Gastroesophageal sphincter (tissue), 4 donors: ENCODE results near the gene GMEB2. TPM values are rescaled to one million over a fixed set of nuclear protein-coding genes. Genes with fewer than 3 reads are reported as not detected.

Source experiments
- ATAC-seq: fragments of 150-250 bp; one replicate; pipeline ENCODE4 v1.9.1; 2016; ENCODE audit warnings: mild to moderate bottlenecking, moderate library complexity
- H3K27ac ChIP-seq, 4 donors: fragments of 200-600 bp; sonication (generic) in 3 of 4; 1 replicate in 3 of 4; 2 replicates in 1 of 4; pipeline ENCODE4 v1.5.1; 2016 to 2019
- H3K27me3 ChIP-seq: fragments of 200-600 bp; sonication (generic); one replicate; pipeline ENCODE4 v1.5.1; 2019
- H3K36me3 ChIP-seq, 2 donors: fragments of 200-600 bp; sonication (generic); one replicate each; pipeline ENCODE4 v1.5.1; 2019; ENCODE audit warnings: control low read depth in 1 of 2
- H3K4me1 ChIP-seq, 3 donors: fragments of 200-600 bp; sonication (generic); 1 replicate in 2 of 3; 2 replicates in 1 of 3; pipeline ENCODE4 v1.5.1; 2016 to 2019; ENCODE audit warnings: control low read depth in 2 of 3
- H3K4me3 ChIP-seq, 2 donors: fragments of 200-600 bp; sonication (generic); one replicate each; pipeline ENCODE4 v1.5.1; 2019; ENCODE audit warnings: mild to moderate bottlenecking in 1 of 2, moderate library complexity in 1 of 2
- H3K9me3 ChIP-seq, 3 donors: fragments of 200-600 bp; sonication (generic); one replicate each; pipeline ENCODE4 v1.5.1; 2017 to 2019; ENCODE audit warnings: control low read depth in 2 of 3
- EP300 ChIP-seq: sonication (generic); formaldehyde crosslinking; IDR thresholded peaks from one replicate; pipeline ENCODE4 v1.6.1; 2017; ENCODE audit warnings: antibody characterized with exemption, mild to moderate bottlenecking
- POLR2A ChIP-seq, 2 donors: fragments of 450-650 bp; IDR thresholded peaks; one replicate each; pipeline ENCODE4 v1.6.1; 2017; ENCODE audit warnings: antibody characterized with exemption in 2 of 2, mild to moderate bottlenecking in 2 of 2, moderate library complexity in 1 of 2
- POLR2AphosphoS5 ChIP-seq: sonication (generic); formaldehyde crosslinking; IDR thresholded peaks from one replicate; pipeline ENCODE4 v1.6.1; 2017; ENCODE audit warnings: antibody characterized with exemption
- whole genome bisulfite sequencing, 2 donors: methylation state at CpG; one replicate each; pipeline ENCODE4 v1.1.5; 2018; ENCODE audit warnings: low coverage in 1 of 2; 5-methylcytosine and 5-hydroxymethylcytosine counted together
- total RNA-seq, 4 donors: library from RNA; depleted of rRNA; stranded (reverse); fragments of >200 nt; gene quantifications; one replicate each; pipeline ENCODE4 v1.1.0, GENCODE V29; 2016
- TF ChIP-seq, protein P1 (sequence below), 4 experiments: fragments of 200-600 bp in 2 of 4; fragments of 450-650 bp in 2 of 4; sonication (generic) in 1 of 4; IDR thresholded peaks; one replicate each; pipeline ENCODE4 v1.5.1; 2017 to 2019; ENCODE audit warnings: antibody characterized with exemption in 4 of 4, mild to moderate bottlenecking in 2 of 4, moderate library complexity in 2 of 4

Gene GMEB2
- total RNA-seq, 4 donors from 2014 or later, result 9.8 to 16.1 (median 12.1) TPM

DNA sequence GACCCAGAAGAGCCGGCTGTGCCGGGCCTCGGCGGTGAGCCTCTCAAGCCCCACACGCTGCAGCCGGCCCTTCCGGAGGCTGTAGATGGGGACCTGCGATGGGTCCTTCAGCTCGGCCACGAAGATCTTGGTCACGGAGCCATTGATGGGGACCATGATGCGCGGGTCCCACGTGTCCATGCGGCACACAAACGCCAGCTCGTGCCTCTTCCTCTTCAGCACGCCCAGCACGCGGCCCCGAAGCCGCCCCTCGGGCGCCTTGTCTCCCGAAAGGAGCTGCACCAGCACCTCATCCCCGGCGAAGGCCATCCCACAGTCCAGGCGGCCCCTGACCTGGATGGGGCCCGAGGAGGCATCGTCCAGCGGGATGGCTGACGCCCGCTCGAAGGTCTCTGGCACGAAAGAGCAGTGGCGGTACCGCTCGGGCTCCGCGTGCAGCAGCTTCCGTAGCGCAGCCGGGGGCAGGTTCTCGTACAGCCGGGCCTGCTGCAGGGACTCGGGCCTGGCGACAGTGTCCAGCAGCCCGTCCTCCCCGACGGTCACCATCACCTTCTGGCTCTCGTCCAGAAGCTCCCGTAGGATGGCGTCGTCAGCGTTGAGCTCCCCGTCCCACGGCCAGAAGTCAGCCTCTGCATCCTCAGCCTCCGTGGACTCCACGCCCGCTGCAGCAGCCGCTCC is 61.7 kb downstream of the GMEB2 start:
- H3K27ac ChIP-seq, result no peak overlapping the region
- TF ChIP-seq, protein P1, sequence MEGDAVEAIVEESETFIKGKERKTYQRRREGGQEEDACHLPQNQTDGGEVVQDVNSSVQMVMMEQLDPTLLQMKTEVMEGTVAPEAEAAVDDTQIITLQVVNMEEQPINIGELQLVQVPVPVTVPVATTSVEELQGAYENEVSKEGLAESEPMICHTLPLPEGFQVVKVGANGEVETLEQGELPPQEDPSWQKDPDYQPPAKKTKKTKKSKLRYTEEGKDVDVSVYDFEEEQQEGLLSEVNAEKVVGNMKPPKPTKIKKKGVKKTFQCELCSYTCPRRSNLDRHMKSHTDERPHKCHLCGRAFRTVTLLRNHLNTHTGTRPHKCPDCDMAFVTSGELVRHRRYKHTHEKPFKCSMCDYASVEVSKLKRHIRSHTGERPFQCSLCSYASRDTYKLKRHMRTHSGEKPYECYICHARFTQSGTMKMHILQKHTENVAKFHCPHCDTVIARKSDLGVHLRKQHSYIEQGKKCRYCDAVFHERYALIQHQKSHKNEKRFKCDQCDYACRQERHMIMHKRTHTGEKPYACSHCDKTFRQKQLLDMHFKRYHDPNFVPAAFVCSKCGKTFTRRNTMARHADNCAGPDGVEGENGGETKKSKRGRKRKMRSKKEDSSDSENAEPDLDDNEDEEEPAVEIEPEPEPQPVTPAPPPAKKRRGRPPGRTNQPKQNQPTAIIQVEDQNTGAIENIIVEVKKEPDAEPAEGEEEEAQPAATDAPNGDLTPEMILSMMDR (IDR thresholded peaks at IDR 0.05), result no peak
- TF ChIP-seq EP300 (no peak), POLR2A (IDR thresholded peaks at IDR 0.05) (no peak)
- 80% methylated on average over 1 of the region's 61 CpGs; no CpG with 5 or more reads in 1 of the 2 donors for WGBS, 2 donors
- ATAC-seq, result no peak
- peaks cover 0 to 11% (median 0%) of the 10 kb centered on the region in 3 donors for H3K4me1 ChIP-seq
- no peaks in the 10 kb centered on the region for H3K27me3 ChIP-seq
- H3K36me3 ChIP-seq, result peaks cover 0 to 81% of the 10 kb centered on the region in 2 donors
- no peak overlapping the region for H3K4me3 ChIP-seq
- H3K9me3 ChIP-seq, result no peaks in the 10 kb centered on the region

DNA sequence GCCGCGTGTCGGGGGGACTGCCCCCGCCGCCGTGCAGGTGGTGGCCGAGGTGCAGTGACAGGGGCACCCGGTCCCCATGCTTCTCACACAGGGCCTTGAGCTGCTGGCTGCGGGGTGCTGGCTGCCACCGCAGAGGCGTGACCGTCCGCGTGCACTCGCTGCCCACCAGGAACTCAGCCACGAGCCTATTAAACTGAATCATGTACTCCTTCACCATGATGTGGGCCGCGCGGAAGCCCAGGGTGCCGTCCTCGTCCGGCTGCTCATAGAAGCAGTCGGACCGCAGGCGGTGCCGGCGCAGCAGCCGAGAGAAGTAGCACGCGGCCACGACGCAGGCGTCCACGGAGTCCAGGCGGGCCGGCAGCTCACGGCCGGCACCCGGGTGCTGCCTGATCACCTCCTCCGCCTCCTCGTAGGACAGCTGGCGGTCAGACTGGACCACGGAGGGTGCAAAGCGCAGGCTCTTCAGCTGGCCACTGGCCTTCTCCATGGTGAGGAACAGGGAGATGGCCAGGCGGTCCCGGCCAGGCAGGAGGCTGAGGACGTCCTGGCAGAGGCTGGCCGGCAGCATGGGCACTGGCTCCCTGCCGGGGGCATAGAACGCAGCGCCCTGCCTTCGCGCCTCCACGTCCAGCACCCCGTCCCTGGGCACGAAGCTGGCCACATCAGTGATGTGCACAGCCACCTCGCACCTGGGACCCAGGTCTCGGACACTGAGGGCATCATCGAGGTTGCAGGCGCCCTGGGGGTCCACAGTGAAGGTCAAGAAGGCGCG is 62.7 kb downstream of the GMEB2 start:
- H3K36me3 ChIP-seq, result peaks cover 0 to 88% of the 10 kb centered on the region in 2 donors
- no CpG with 5 or more reads among the region's 62 CpGs for WGBS, 2 donors
- TF ChIP-seq EP300, result no peak
- no peak for TF ChIP-seq POLR2AphosphoS5
- no peak for TF ChIP-seq POLR2A (IDR thresholded peaks at IDR 0.05)
- TF ChIP-seq, protein P1 (IDR thresholded peaks at IDR 0.05), result no peak
- no peak for ATAC-seq
- peaks cover 4% of the 10 kb centered on the region for H3K27me3 ChIP-seq
- peaks cover 0 to 11% (median 0%) of the 10 kb centered on the region in 3 donors for H3K4me1 ChIP-seq
- no peak overlapping the region for H3K27ac ChIP-seq
- no peaks in the 10 kb centered on the region for H3K9me3 ChIP-seq
- no peak overlapping the region for H3K4me3 ChIP-seq

DNA sequence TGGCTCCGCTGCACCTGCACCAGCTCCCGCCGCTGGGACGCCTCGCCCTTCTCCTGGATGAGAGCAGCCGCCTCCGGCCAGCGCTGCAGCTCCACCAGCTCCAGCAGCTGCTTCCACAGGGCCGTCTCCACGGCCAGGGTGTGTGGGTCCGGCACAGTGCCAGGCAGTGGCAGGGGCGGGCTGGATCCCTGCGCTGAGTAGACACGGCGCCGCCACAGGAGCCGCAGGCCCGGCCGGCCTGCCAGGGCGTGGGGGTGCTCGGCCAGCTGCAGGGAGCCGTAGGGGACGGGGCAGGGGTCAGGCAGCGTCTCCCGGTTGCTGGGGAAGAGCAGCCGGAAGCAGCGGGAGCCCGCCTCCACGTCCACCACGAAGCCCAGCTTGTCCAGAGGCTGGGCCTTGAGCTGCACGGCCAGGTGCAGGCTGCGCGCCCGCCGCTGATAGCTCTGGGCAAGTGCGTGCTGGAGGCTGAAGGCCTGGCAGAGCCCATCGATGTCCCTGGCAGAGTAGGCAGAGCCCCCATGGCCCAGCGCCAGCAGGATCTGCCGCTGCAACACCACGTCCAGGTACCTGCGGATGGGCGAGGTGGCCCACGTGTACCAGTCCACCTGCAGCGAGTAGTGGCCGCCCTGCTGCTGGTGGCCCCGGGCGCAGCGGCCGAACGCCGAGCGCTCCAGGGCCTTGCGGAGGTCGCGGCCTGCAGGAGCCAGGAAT is 63.5 kb downstream of the GMEB2 start:
- WGBS, 2 donors, result 87% methylated on average over 6 of the region's 55 CpGs; no CpG with 5 or more reads in 1 of the 2 donors
- Histone ChIP-seq H3K36me3 (peaks cover 0 to 96% of the 10 kb centered on the region in 2 donors), H3K4me1 (peaks cover 0 to 5% (median 0%) of the 10 kb centered on the region in 3 donors), H3K4me3 (no peak overlapping the region), H3K27me3 (peaks cover 4% of the 10 kb centered on the region), H3K9me3 (no peaks in the 10 kb centered on the region), H3K27ac (no peak overlapping the region)
- TF ChIP-seq EP300 (no peak), POLR2AphosphoS5 (no peak)
- TF ChIP-seq, protein P1 (IDR thresholded peaks at IDR 0.05), result no peak
- no peak for ATAC-seq

DNA sequence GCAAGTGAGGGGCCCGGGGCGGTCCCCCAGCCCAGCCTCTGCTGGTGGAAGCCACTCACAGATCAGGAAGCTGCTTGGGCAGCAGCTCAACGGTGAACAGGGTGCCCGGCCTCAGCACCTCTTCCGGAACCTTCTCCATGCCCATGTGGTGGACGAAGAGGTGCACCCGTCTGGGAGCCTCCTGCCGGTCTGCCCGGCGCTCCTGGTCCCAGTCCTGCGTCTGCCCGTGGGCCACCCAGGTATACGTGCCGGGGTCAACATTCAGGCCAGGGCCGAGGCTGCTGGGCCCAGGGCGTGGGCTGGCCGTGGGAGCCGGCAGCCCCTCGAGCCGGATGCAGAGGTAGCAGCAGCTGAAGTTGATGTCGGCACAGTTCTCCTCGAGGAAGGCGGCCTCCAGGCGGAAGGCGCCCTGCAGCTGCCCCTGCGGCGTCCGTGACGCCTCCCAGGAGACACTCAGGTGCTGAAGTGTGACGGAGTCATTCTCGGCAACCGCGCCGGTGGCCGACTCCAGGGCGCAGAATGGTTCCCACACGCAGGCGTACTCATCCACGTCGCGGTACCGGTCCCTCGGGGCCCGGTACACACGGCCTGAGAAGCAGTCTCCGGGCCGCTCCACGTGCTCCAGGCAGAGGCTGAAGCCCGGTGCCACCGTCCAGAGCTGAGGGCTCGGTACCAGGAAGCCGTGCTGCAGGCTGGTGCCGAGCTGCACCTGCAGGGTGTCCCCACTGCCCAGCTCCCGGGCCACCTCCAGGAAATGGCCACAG is 64.3 kb downstream of the GMEB2 start:
- TF ChIP-seq POLR2A (IDR thresholded peaks at IDR 0.05) (no peak), EP300 (no peak), POLR2AphosphoS5 (no peak)
- TF ChIP-seq, protein P1 (IDR thresholded peaks at IDR 0.05), result no peak
- Histone ChIP-seq H3K4me3 (no peak overlapping the region), H3K27ac (no peak overlapping the region), H3K27me3 (peaks cover 8% of the 10 kb centered on the region), H3K9me3 (no peaks in the 10 kb centered on the region), H3K36me3 (peaks cover 0 to 96% of the 10 kb centered on the region in 2 donors), H3K4me1 (no peaks in the 10 kb centered on the region)
- whole genome bisulfite sequencing, 2 donors, result 100% methylated on average over 2 of the region's 54 CpGs; no CpG with 5 or more reads in 1 of the 2 donors
- ATAC-seq, result no peak
